ENCODE measurements around the gene CBLN4. TPM values are rescaled to one million over a fixed set of nuclear protein-coding genes. Genes with fewer than 3 reads are reported as not detected.

CBLN4 gene
- total RNA-seq, 4 donors from 2014 or later: 0.63 TPM; not detected in 3

GRCh38 chr20:56002908-56003800 is 2.2 kb downstream of the CBLN4 start:
- TF ChIP-seq CTCF (IDR thresholded peaks at IDR 0.05) (no peak), POLR2A (IDR thresholded peaks at IDR 0.05) (no peak)
- Histone ChIP-seq H3K36me3 (no peaks in the 10 kb centered on the region), H3K4me1 (peaks cover 10 to 23% of the 10 kb centered on the region in 2 donors), H3K27me3 (peaks cover 18% of the 10 kb centered on the region), H3K27ac (no peak overlapping the region), H3K9me3 (no peaks in the 10 kb centered on the region), H3K4me3 (replicated peaks in 1 of 3) (no peak overlapping the region)
- DNase-seq: peak; percentile 50 to 64
- 3 to 5% methylated on average over 18 to 30 of the region's 38 CpGs for WGBS, 2 donors
- intact Hi-C loops (cut with DNase I): no loop called here

- TF ChIP-seq POLR2A (IDR thresholded peaks at IDR 0.05): no peak
- no peak for TF ChIP-seq CTCF (IDR thresholded peaks at IDR 0.05)
- 87 to 88% methylated on average over 3 of the region's 3 CpGs for WGBS, 2 donors
- peaks cover 15% of the 10 kb centered on the region for H3K27me3 ChIP-seq
Observed at GRCh38 chr20:56001890-56002289, 3.4 kb downstream of the CBLN4 start.

GRCh38 chr20:56001106-56001785 is 4.1 kb downstream of the CBLN4 start:
- intact Hi-C loops (cut with DNase I): no loop called here
- peaks cover 10 to 23% of the 10 kb centered on the region in 2 donors for H3K4me1 ChIP-seq
- no peak for TF ChIP-seq CTCF (IDR thresholded peaks at IDR 0.05)
- no peak overlapping the region for H3K4me3 ChIP-seq (replicated peaks in 1 of 3)
- H3K36me3 ChIP-seq: no peaks in the 10 kb centered on the region
- no peak for DNase-seq
- no peak overlapping the region for H3K27ac ChIP-seq
- WGBS, 2 donors: 81 to 83% methylated on average over 5 of the region's 5 CpGs
- no peaks in the 10 kb centered on the region for H3K9me3 ChIP-seq
- H3K27me3 ChIP-seq: peaks cover 14% of the 10 kb centered on the region

More at GRCh38 chr20:56001890-56002289, 3.4 kb downstream of the CBLN4 start:
- H3K36me3 ChIP-seq: no peaks in the 10 kb centered on the region
- no peak overlapping the region for H3K27ac ChIP-seq
- H3K4me3 ChIP-seq (replicated peaks in 1 of 3): no peak overlapping the region
- H3K9me3 ChIP-seq: no peaks in the 10 kb centered on the region
- DNase-seq: no peak
- H3K4me1 ChIP-seq: peaks cover 10 to 23% of the 10 kb centered on the region in 2 donors
- intact Hi-C loops (cut with DNase I): no loop called here

GRCh38 chr20:55978550-55978949 is 26.8 kb downstream of the CBLN4 start:
- intact Hi-C loops (cut with DNase I): no loop called here
- no peaks in the 10 kb centered on the region for H3K27me3 ChIP-seq
- WGBS, 2 donors: 34 to 53% methylated on average over 2 of the region's 2 CpGs
- TF ChIP-seq CTCF (IDR thresholded peaks at IDR 0.05) (no peak), POLR2A (IDR thresholded peaks at IDR 0.05) (no peak)
- no peak overlapping the region for H3K4me3 ChIP-seq (replicated peaks in 1 of 3)
- H3K27ac ChIP-seq: peak overlapping the region; percentile 31 to 63 (median 36)
- no peak for DNase-seq
- H3K9me3 ChIP-seq: no peaks in the 10 kb centered on the region
- H3K4me1 ChIP-seq: peaks cover 23 to 49% of the 10 kb centered on the region in 2 donors
- no peaks in the 10 kb centered on the region for H3K36me3 ChIP-seq

Data from thyroid gland (tissue), 4 donors.